PC-3 (cell line): ENCODE results near the gene MLIP. TPM values are rescaled to one million over a fixed set of nuclear protein-coding genes. Genes with fewer than 3 reads are reported as not detected.

Experiments
- ATAC-seq: fragments of 200-7000 bp; cut with Tn5 transposase; 2 replicates; pipeline ENCODE4 v1.9.1; 2020; ENCODE audit warnings: mild to moderate bottlenecking, moderate library complexity
- BruUV-seq: library from RNA; stranded (reverse); fragments of 400-500 nt; replicated peaks from 2 replicates; lab custom pipeline; 2021; lab: Mats Ljungman, UMichigan
- CTCF ChIA-PET: fragments of 300-600 bp; sonication (Branson Sonifier 250); formaldehyde crosslinking; loops from one replicate; lab custom pipeline; 2022; ENCODE audit warnings: antibody characterized with exemption; lab: Charles Lee
- POLR2A ChIA-PET: fragments of 300-600 bp; sonication (Branson Sonifier 250); formaldehyde crosslinking; loops from one replicate; lab custom pipeline; 2022; ENCODE audit warnings: antibody characterized with exemption; ENCODE audit not compliant: unreplicated experiment; lab: Charles Lee
- DNase-seq: peaks from one replicate; pipeline ENCODE4 v3.0.0-alpha.2; 2015
- H2AFZ ChIP-seq: fragments of 300-600 bp; sonication (generic); 2 replicates; pipeline ENCODE4 v1.6.0; 2016; ENCODE audit warnings: antibody characterized with exemption, low read length
- H3F3A ChIP-seq: fragments of 300-600 bp; sonication (generic); one replicate; pipeline ENCODE4 v1.6.0; 2017; ENCODE audit warnings: antibody characterized with exemption, low read length, control low read depth, mild to moderate bottlenecking; ENCODE audit not compliant: unreplicated experiment
- H3K27ac ChIP-seq: fragments of 300-600 bp; sonication (generic); 2 replicates; pipeline ENCODE4 v1.5.1; 2016; ENCODE audit warnings: mild to moderate bottlenecking, low read length
- H3K27me3 ChIP-seq: fragments of 300-600 bp; sonication (generic); 2 replicates; pipeline ENCODE4 v1.6.1; 2016; ENCODE audit warnings: low read length, mixed read lengths
- H3K36me3 ChIP-seq: fragments of 300-600 bp; sonication (generic); 2 replicates; pipeline ENCODE4 v1.6.1; 2016; ENCODE audit warnings: low read depth, mixed run types, low read length, mixed read lengths
- H3K4me1 ChIP-seq: fragments of 300-600 bp; sonication (generic); 2 replicates; pipeline ENCODE4 v1.5.1; 2016; ENCODE audit warnings: low read length; ENCODE audit not compliant: insufficient read depth
- H3K4me2 ChIP-seq: fragments of 300-600 bp; sonication (generic); 2 replicates; pipeline ENCODE4 v1.6.0; 2016; ENCODE audit warnings: low read length
- H3K4me3 ChIP-seq: fragments of 300-600 bp; sonication (generic); 2 replicates; pipeline ENCODE4 v1.5.1; 2016; ENCODE audit warnings: mild to moderate bottlenecking, low read length, mixed read lengths
- H3K79me2 ChIP-seq: fragments of 300-600 bp; sonication (generic); 2 replicates; pipeline ENCODE4 v1.6.1; 2017; ENCODE audit warnings: low read length, mixed read lengths
- H3K9ac ChIP-seq: fragments of 300-600 bp; sonication (generic); 2 replicates; pipeline ENCODE4 v1.6.0; 2016; ENCODE audit warnings: mild to moderate bottlenecking, low read length
- H3K9me2 ChIP-seq: fragments of 300-600 bp; sonication (generic); replicated peaks from 2 replicates; pipeline ENCODE4 v1.6.1; 2016; ENCODE audit warnings: mixed run types, low read length, mixed read lengths
- H3K9me3 ChIP-seq: fragments of 300-600 bp; sonication (generic); 2 replicates; pipeline ENCODE4 v1.6.1; 2016; ENCODE audit warnings: low read length, mixed read lengths
- H4K20me1 ChIP-seq: fragments of 300-600 bp; sonication (generic); 2 replicates; pipeline ENCODE4 v1.6.1; 2016; ENCODE audit warnings: low read length, mixed read lengths
- EZH2 ChIP-seq: fragments of 300-600 bp; sonication (generic); IDR thresholded peaks from one replicate; pipeline ENCODE4 v1.6.1; 2017; ENCODE audit warnings: antibody characterized with exemption, mild to moderate bottlenecking, low read length; ENCODE audit not compliant: unreplicated experiment
- EZH2phosphoT487 ChIP-seq: fragments of 300-600 bp; sonication (generic); IDR thresholded peaks from 2 replicates; pipeline ENCODE4 v1.6.1; 2018; ENCODE audit warnings: mild to moderate bottlenecking, antibody characterized with exemption, low read length, borderline replicate concordance
- intact Hi-C: fragments of 100-400 bp; cut with micrococcal nuclease; formaldehyde crosslinking; loops from 2 replicates; pipeline ENCODE4 v1.9.0; 2023
- total RNA-seq: library from RNA; depleted of rRNA; stranded (reverse); fragments of >200 nt; gene quantifications from 2 replicates; pipeline ENCODE4 v1.2.3, GENCODE V29; 2014
- TF ChIP-seq, protein P1 (sequence below): fragments of 300-600 bp; sonication (generic); conservative IDR thresholded peaks from 2 replicates; pipeline ENCODE4 v1.5.1; 2017; ENCODE audit warnings: antibody characterized with exemption, low read depth, mild to moderate bottlenecking, low read length

MLIP gene
- total RNA-seq, 1 experiment from 2014 or later = not detected

DNA sequence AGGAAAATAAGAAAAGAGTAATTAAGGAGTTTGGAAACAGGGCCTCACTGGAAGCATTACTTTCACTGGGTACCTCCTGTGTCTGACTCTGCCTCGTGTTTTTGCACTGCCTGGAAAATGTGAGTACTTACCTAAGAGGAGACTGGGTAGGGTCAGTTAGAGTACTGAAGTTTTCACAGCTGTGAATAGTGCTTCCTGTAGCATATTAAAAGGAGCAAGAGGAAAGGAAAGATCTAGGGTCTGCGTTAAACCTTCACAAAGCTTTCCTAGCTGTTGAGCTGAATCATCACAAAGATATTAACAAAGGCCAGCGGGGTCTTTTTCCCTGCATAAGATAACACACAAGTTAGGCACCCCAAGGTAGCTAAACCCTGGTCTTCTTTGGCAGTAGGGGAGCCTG is 82.3 kb downstream of the MLIP start:
- DNase-seq (no peak), ATAC-seq (no peak; the same call in 1 of the 2 replicates)
- no peak overlapping the region for H3K27ac ChIP-seq
- H3K4me2 ChIP-seq = no peak overlapping the region
- no peaks in the 10 kb centered on the region for H3K9me3 ChIP-seq
- no peaks in the 10 kb centered on the region for H3K79me2 ChIP-seq
- H3K36me3 ChIP-seq = no peaks in the 10 kb centered on the region
- no peaks in the 10 kb centered on the region for H3F3A ChIP-seq
- no TSS peak for BruUV-seq
- no peak overlapping the region for H3K9ac ChIP-seq
- ChIA-PET POLR2A (no interaction called here), CTCF (no interaction called here)
- no peaks in the 10 kb centered on the region for H3K27me3 ChIP-seq
- H2AFZ ChIP-seq = 0 out of 2 replicates have a peak overlapping the region, but pooled peaks have one; percentile 11
- intact Hi-C loops = no loop called here
- H3K9me2 ChIP-seq = no peaks in the 10 kb centered on the region
- H3K4me1 ChIP-seq = no peaks in the 10 kb centered on the region
- H3K4me3 ChIP-seq = no peak overlapping the region
- no peaks in the 10 kb centered on the region for H4K20me1 ChIP-seq
- no peak for TF ChIP-seq EZH2
- no peak for TF ChIP-seq EZH2phosphoT487
- TF ChIP-seq, protein P1, sequence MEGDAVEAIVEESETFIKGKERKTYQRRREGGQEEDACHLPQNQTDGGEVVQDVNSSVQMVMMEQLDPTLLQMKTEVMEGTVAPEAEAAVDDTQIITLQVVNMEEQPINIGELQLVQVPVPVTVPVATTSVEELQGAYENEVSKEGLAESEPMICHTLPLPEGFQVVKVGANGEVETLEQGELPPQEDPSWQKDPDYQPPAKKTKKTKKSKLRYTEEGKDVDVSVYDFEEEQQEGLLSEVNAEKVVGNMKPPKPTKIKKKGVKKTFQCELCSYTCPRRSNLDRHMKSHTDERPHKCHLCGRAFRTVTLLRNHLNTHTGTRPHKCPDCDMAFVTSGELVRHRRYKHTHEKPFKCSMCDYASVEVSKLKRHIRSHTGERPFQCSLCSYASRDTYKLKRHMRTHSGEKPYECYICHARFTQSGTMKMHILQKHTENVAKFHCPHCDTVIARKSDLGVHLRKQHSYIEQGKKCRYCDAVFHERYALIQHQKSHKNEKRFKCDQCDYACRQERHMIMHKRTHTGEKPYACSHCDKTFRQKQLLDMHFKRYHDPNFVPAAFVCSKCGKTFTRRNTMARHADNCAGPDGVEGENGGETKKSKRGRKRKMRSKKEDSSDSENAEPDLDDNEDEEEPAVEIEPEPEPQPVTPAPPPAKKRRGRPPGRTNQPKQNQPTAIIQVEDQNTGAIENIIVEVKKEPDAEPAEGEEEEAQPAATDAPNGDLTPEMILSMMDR = no peak

DNA sequence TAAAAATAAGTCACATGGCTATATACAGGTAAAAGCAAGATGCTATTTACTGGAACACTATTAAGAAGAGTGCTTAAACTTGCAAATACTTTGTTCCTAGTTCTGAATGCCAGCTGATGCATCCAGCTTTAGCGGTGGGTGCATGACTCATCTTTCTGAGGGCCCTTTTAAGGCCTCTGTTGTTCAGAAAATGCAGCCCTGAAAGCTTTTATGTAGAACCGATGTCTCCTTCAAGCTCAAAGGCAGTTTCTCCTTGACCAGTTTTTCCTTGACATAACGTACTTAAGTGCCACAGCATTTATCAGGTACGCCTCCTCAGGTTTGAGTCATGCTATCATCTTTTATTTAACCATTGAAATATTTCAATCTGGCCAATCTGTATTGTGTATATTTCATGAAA is 82.8 kb downstream of the MLIP start:
- no peak overlapping the region for H2AFZ ChIP-seq
- H3F3A ChIP-seq = no peaks in the 10 kb centered on the region
- no peaks in the 10 kb centered on the region for H3K36me3 ChIP-seq
- DNase-seq (peak; percentile 52), ATAC-seq (peak; percentile 87)
- H3K27me3 ChIP-seq = no peaks in the 10 kb centered on the region
- no peaks in the 10 kb centered on the region for H3K79me2 ChIP-seq
- H3K9me2 ChIP-seq = no peaks in the 10 kb centered on the region
- no peaks in the 10 kb centered on the region for H4K20me1 ChIP-seq
- no peak overlapping the region for H3K4me2 ChIP-seq
- no peak overlapping the region for H3K27ac ChIP-seq
- ChIA-PET CTCF (no interaction called here), POLR2A (interaction anchor here (0.6 kb wide), 1 partner anchor 11 kb away, joined by 3 read pairs; no protein-coding TSS in a partner anchor)
- no TSS peak for BruUV-seq
- intact Hi-C loops = no loop called here
- no peak overlapping the region for H3K4me3 ChIP-seq
- TF ChIP-seq, protein P1 = no peak
- TF ChIP-seq EZH2phosphoT487 (no peak), EZH2 (no peak)
- no peak overlapping the region for H3K9ac ChIP-seq
- no peaks in the 10 kb centered on the region for H3K9me3 ChIP-seq
- no peaks in the 10 kb centered on the region for H3K4me1 ChIP-seq

DNA sequence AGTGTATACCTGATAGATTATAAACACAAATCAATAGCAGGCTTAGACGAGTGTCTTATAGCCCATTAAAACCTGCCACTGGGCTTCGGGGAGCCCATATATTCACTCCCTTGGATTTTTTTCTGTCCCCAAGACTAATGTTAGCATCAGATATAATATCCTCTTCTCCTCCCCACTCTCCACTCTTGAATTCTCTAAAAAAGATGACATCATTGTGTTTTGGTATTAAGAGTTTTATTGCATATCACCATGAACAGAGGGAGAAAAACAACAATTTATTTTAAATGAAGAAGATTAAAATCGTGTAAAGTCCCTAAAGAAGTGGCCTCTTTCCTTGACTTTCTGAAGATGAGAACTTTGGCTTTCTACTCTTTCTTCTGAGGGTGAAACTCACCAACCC is 84.4 kb downstream of the MLIP start:
- intact Hi-C loops = no loop called here
- Histone ChIP-seq H3K9me2 (no peaks in the 10 kb centered on the region), H3K79me2 (no peaks in the 10 kb centered on the region), H3K9me3 (no peaks in the 10 kb centered on the region), H3K27me3 (no peaks in the 10 kb centered on the region), H2AFZ (no peak overlapping the region), H4K20me1 (no peaks in the 10 kb centered on the region), H3K4me3 (no peak overlapping the region), H3F3A (no peaks in the 10 kb centered on the region), H3K9ac (no peak overlapping the region), H3K4me1 (no peaks in the 10 kb centered on the region), H3K4me2 (no peak overlapping the region), H3K36me3 (no peaks in the 10 kb centered on the region), H3K27ac (no peak overlapping the region)
- ChIA-PET POLR2A (no interaction called here), CTCF (no interaction called here)
- BruUV-seq = no TSS peak
- TF ChIP-seq EZH2 (no peak), EZH2phosphoT487 (no peak)
- ATAC-seq = no peak
- no peak for DNase-seq
